Myocyte (in vitro differentiated cells): ENCODE results near the gene DLGAP1. TPM values are rescaled to one million over a fixed set of nuclear protein-coding genes. Genes with fewer than 3 reads are reported as not detected.
"Not testable (repeated sequence)": the region's sequence is repeated elsewhere in the genome, so short reads cannot be mapped to it uniquely, and the experiment has no call there.

Experiments
- DNase-seq: peaks from one replicate; pipeline ENCODE4 v3.0.0-alpha.2; 2012; ENCODE audit warnings: low read depth
- total RNA-seq: library from RNA; depleted of rRNA; stranded (reverse); fragments of >200 nt; gene quantifications from 2 replicates; pipeline ENCODE4 v1.2.3, GENCODE V29; 2014

Gene DLGAP1
- total RNA-seq, 1 donor from 2014 or later: 0.75 TPM

DNA sequence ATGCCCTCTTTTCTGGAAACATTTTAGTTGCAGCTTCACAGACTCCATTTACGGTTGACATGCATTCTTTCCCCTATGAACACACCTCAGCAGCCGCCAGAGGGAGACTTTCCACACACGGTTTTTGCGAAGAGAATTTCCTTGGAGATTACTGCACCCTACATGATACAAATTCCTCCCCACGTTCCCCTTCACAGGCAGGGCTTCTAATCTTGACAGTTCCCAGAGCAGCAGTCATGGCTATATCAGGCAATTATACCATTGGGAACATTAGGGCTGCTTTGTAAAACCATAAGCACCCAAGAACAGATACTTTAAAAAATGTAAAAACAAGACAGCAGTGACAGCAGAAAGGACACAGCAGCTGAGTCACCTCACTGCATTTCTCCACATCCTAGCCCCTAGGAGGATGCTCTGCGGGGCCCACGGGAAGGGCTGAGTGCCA is 751.4 kb downstream of the DLGAP1 start:
- DNase-seq: peak; percentile 69

DNA sequence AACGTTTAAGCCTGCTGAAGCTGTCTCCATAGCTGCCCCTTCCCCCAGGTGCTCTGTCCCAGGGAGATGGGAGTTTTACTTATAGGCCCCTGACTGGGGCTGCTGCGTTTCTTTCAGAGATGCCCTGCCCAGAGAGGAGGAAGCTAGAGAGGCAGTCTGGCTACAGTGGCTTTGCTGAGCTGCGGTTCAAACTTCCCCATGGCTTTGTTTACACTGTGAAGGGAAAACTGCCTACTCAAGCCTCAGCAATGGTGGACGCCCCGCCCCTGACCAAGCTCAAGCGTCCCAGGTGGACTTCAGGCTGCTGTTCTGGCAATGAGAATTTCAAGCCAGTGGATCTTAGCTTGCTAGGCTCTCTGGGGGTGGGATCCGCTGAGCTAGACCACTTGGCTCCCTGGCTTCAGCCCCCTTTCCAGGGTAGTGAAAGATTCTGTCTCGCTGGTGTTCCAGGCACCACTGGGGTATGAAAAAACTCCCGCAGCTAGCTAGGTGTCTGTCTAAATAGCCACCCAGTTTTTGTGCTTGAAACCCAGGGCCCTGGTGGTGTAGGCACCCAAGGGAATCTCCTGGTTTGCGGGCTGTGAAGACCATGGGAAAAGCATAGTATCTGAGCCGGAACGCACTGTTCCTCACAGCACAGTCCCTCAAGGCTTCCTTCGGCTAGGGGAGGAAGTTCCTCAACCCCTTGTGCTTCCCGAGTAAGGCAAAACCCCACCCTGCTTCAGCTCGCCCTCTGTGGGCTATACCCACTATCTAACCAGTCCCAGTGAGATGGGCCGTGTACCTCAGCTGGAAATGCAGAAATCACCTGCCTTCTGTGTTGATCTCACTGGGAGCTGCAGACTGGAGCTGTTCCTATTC is 755.2 kb downstream of the DLGAP1 start:
- not testable (repeated sequence) for DNase-seq

- not testable (repeated sequence) for DNase-seq
Observed at GRCh38 chr18:3694030-3694778, 760.9 kb downstream of the DLGAP1 start.

DNA sequence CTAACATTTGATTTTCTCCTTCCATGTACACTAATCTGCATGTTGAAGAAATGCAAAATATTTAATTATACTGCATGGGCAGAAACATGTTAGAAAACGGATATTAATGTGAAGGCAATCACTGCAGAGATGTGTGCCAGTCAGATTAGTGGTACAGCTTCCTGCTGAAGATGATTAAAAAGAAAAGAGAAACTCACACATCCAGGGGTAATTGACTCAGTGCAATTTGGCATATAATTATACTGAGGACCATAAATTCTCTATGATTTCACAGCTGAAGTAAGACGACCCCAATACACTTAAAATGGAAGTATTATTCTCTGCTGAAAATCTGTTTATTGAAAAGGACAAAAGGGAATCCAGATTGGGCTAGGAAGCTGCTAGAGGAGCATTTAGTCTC is 761.7 kb downstream of the DLGAP1 start:
- no peak for DNase-seq

- no peak for DNase-seq
Observed at GRCh38 chr18:3692691-3693090, 762.4 kb downstream of the DLGAP1 start.

- no peak for DNase-seq
Observed at GRCh38 chr18:3692113-3692621, 762.9 kb downstream of the DLGAP1 start.

GRCh38 chr18:3691705-3692104 is 763.4 kb downstream of the DLGAP1 start:
- DNase-seq: no peak

DNA sequence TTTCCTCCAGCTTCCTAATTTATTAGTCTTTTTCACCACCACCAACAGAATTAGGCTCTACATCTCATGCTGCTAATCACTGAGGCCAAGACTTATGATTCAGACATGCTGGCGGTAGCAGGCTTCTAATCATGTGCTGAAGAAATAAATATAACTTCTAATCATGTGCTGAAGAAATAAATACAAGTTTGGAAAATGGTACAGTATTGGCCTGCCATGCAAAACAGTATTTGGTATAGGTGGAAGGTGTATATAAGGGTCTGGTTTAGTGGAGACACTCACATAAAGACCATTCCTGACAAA is 764.4 kb downstream of the DLGAP1 start:
- no peak for DNase-seq

GRCh38 chr18:3689986-3690763 is 764.9 kb downstream of the DLGAP1 start:
- DNase-seq: no peak

- peak; percentile 18 for DNase-seq
Observed at GRCh38 chr18:3689091-3689490, 766.0 kb downstream of the DLGAP1 start.

DNA sequence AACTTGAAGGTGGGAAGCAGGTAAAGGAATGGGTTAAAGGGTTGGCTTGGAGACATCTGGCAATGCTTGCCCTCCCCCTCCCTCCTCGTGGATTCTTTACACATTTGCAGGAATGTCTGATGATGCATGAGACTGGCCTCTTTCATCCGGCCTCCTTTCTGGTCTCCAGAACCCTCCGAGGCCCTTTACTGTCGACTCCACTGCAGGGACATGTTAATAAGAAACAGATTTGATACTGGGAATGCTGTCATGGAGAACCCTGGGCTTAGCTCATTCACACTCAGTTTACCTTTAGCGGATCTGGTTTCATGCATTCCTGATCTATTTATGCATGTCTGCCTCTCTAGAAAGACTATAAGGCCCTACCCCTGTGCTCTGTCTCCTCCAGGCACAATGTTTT is 766.4 kb downstream of the DLGAP1 start:
- peak; percentile 54 for DNase-seq

GRCh38 chr18:3683483-3683882 is 771.6 kb downstream of the DLGAP1 start:
- no peak for DNase-seq

DNA sequence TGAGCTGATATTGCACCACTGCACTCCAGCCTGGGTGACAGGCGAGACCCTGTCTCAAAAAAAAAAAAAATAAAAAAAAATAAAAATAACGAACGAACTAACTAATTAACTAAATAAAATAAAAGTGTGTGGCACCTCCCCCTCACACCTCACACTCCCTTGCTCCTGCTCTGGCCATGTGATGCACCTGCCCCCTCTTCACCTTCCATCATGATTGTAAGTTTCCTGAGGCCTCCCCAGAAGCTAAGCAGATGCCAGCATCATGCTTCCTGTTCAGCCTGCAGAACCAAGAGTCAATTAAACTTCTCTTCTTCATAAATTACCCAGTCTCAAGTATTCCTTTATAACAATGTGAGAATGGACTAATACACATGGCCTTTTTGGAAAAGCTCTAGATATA is 773.0 kb downstream of the DLGAP1 start:
- no peak for DNase-seq

- DNase-seq: no peak
Observed at GRCh38 chr18:3679241-3679640, 775.9 kb downstream of the DLGAP1 start.

DNA sequence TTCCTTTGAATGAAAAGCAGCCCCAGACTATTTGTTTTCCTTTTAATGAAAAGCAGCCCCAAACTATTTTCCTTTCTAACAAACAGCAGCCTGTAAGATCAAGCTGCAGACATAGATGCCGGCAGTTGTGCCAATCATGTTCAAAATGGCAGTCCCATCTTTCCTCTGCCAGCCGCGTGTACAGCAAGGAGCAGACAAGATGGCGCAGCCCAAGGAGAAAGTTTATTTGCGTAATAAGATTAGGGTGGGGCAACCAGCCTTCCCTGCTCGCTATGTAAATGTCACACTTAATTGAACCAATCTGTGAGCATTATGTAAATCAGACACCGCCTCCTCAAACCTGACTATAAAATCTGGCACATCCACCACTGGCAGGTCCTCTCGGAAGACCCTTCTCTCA is 779.1 kb downstream of the DLGAP1 start:
- no peak for DNase-seq

- no peak for DNase-seq
Observed at GRCh38 chr18:3675446-3675845, 779.7 kb downstream of the DLGAP1 start.

DNA sequence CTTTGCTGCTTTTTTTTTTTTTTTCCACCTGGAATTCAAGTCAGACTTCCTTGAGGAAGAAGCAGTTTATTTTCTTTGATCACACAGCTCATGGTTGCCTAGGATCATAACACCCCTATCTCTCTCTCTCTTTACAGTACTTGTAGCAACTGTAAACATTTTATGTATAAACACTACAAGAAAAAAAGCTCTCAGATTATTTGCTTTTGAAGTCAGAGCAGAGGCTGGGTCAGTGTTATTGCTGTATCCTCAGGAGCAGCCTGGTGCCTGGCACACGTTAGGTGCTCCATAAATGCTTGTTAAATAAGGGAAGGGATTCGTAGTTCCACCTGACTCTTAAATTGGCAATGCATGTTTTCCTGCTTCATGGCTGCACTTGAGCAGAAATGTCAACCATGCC is 783.9 kb downstream of the DLGAP1 start:
- DNase-seq: no peak

DNA sequence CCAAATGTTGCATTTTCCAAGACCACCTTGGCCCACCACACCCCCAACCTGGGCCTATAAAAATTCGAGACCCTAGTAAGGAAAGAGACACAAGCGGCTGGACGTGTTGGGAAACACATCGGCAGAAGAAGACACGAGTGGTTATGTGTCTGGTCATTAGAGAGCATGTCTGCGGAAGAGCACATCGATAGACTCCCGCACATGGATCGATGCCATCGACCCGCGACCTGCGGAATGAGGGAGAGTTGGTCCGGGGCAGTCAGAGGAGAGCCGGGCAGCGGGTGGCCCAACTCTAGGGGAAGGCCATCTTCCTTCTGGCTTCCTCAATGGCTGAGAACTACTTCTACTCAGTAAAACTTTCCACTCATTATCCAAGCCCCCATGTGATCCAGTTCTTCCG is 785.7 kb downstream of the DLGAP1 start:
- DNase-seq: no peak

- DNase-seq: no peak
Observed at GRCh38 chr18:3667255-3668137, 787.6 kb downstream of the DLGAP1 start.

DNA sequence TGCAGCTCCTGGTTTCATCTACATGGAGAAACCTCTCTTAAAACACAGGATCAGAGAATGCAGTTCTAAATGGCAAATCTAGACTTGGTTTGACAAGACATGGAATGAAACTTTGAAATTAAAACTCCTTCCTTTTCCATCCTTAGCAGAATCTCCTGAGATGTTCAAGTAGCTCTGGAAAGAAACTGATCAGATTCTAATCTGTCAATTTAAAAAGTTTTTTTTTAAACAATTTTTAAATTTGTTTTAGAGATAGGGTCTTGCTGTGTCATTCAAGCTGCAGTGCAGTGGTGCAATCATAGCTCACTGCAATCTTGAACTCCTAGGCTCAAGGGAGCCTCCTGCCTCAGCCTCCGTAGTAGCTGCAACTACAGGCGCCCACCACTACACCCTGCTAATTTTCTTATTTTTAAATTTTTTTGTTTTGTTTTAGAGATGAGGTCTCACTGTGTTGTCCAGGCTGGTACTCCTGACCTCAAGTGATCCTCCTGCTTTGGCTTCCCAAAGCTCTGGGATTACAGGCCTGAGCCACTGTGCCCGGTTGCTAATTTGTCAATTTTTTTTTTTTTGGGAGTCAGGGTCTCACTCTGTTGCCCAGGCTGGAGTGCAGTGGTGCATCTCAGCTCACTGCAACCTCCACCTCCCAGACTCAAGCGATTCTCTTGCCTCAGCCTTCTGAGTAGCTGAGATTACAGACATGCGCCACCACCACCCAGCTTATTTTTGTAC is 788.4 kb downstream of the DLGAP1 start:
- DNase-seq: no peak
